Femur (tissue), 1 donor: Measurements from ENCODE around the gene FOXB1.

Experiments used
- DNase-seq: peaks from one replicate; pipeline ENCODE4 v3.0.0-alpha.2; 2017

FOXB1 gene

DNA sequence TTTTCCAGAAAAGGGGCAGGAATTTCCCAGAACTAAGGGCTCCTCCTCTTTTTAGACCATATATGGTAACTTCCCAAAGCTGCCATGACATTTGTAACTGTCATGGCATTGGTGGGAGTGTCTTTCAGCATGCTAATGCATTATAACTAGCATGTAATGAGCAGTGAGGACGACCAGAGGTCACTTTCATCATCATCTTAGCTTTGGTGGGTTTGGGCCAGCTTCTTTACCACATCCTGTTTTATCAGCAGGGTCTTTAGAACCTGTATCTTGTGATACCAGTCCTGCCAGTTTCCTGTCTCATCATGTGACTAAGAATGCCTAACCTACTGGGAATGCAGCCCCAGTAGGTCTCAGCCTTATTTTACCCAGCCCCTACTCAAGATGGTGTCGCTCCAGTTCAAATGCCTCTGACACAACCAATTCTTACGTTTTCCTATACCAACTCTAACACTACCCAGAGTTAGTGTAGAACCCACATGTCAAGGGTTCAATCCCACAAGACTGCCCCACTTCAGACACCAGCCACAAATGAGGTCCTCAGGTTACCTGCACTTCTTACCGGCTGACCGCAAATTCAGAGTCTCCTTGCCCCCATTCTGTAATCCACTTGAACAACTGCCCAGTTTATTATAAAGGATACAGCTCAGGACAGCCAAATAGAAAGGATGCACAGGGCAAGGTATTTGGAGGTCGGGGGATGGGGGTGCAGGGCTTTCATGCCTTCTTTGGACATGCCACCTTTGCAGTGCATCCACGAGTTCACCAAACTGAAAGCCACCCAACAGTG lies 17.7 kb downstream of the FOXB1 start:
- DNase-seq: no peak

GRCh38 chr15:60022379-60022741 lies 18.2 kb downstream of the FOXB1 start:
- DNase-seq: no peak

DNA sequence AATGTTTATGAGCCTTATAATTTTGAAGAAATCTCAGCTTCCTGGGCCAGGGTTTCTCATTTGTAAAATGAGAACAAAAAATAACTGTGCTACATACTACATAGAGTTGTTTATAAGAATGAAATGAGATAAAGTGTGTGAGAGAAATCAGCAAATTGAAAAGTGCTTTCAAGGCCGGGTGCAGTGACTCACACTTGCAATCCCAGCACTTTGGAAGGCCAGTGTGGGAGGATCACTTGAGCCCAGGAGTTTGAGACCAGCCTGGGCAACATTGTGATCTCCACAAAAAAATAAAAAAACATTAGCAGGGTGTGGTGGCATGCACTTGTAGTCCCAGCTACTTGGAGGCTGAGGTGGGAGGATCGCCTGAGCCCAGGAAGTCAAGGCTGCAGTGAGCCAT lies 22.4 kb downstream of the FOXB1 start:
- no peak for DNase-seq

DNA sequence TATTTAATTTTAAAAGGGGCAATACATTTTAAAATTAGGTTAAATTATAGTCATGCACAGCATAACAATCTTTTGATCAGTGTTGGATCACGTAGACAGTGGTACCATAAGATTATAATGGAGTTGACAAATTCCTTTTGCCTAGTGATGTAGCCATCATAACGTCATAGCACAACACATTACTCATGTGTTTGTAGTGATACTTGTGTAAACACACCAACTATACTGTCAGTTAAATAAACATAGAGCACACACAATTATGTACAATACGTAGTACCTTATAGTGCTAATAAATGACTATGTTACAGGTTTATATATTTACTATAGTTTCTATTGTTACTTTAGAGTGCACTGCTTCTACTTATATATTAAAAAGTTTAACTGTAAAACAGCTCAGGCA lies 31.2 kb downstream of the FOXB1 start:
- no peak for DNase-seq

GRCh38 chr15:60039316-60039715 lies 35.2 kb downstream of the FOXB1 start:
- DNase-seq: no peak

- no peak for DNase-seq
Measured at GRCh38 chr15:60043744-60044435, 39.8 kb downstream of the FOXB1 start.

- no peak for DNase-seq
Measured at GRCh38 chr15:60044636-60045270, 40.6 kb downstream of the FOXB1 start.

DNA sequence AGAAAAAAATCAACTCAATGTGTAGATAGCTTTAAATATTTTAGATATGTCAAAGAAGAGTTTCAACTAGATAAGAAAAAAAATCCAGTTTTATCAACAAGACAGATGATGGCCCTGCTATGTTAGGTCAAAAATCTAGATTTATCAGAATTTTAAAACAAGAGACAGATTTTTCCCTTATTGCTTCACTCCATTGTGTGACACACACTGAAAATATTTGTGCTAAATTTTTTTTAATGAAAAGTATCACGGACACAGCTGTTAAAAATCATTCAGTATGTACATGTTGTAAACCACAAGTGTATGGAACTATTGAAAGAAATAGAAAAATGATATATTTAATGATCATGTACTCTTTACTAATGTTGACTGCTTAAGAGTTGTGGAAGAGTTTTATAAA lies 43.6 kb downstream of the FOXB1 start:
- no peak for DNase-seq

- no peak for DNase-seq
Measured at GRCh38 chr15:60049948-60050347, 45.8 kb downstream of the FOXB1 start.

- no peak for DNase-seq
Measured at GRCh38 chr15:60052796-60053195, 48.7 kb downstream of the FOXB1 start.

GRCh38 chr15:60054472-60054871 lies 50.4 kb downstream of the FOXB1 start:
- DNase-seq: no peak
